Left ventricle myocardium inferior (tissue), 1 donor: ENCODE results near the gene PPP1R16B. TPM values are rescaled to one million over a fixed set of nuclear protein-coding genes. Genes with fewer than 3 reads are reported as not detected.
A peak's percentile ranks its signal among the peaks of the same experiment; 100 is the strongest.

Experiments
- DNase-seq: peaks from one replicate; pipeline ENCODE4 v3.0.0-alpha.2; 2020
- H3K27ac ChIP-seq: fragments of 200-600 bp; replicated peaks from 2 replicates; pipeline ENCODE4 v1.8.0; 2021
- H3K27me3 ChIP-seq: fragments of 200-600 bp; 2 replicates; pipeline ENCODE4 v1.8.0; 2021; ENCODE audit warnings: low read depth
- H3K36me3 ChIP-seq: fragments of 200-600 bp; 2 replicates; pipeline ENCODE4 v1.8.0; 2021
- H3K4me1 ChIP-seq: fragments of 200-600 bp; 2 replicates; pipeline ENCODE4 v1.8.0; 2021
- H3K4me3 ChIP-seq: fragments of 200-600 bp; 2 replicates; pipeline ENCODE4 v1.8.0; 2021; ENCODE audit warnings: mild to moderate bottlenecking, moderate library complexity
- H3K9me3 ChIP-seq: fragments of 200-600 bp; replicated peaks from 2 replicates; pipeline ENCODE4 v1.8.0; 2021
- intact Hi-C: fragments of 100-400 bp; cut with micrococcal nuclease; formaldehyde crosslinking; loops from one replicate; pipeline ENCODE4 v1.11.0; 2022
- total RNA-seq: library from RNA; stranded (reverse); fragmentation: NEBNext Ultra II Directional; extraction: Animal tissue kit (Norgen Biotek cat#: 25700); gene quantifications from one replicate; pipeline ENCODE4 v1.2.1, GENCODE V29; 2021
- TF ChIP-seq, protein P1 (sequence below): fragments of 200-600 bp; IDR thresholded peaks from 2 replicates; pipeline ENCODE4 v1.8.0; 2021; ENCODE audit warnings: antibody characterized with exemption, mild to moderate bottlenecking, borderline replicate concordance
- donor health status: DM: no; HTN: yes; CAD: no; lungs with severe emphysema.

Gene PPP1R16B
- total RNA-seq, 1 donor from 2014 or later: 6.3 TPM

DNA sequence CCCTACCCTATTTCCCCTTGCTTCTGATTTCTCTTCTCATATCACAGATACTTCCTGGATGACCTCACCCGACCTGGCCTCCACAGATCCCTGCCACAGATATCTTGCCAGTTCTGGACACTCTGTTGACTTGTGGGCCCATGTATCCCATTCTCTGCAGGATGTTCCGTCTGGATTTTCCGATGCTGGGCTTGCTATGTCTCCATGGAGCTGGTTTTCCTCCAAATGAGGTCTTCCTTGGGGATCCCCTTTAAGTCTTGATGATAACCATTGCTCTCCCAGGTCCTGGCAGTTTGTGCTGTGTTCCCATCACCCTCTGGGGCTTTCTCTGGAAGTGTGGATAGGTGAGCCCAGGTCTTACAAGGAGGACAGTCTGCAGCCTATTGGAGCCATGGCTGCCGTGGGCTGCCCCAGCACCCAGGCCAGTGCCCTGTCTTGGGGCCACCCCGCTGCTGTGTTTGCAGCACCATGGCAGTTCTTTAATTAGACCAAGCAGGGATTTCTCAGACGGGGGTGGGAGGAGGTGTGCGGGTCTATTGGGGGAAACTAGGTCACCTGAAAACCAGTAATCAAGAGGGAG lies 23.9 kb downstream of the PPP1R16B start:
- peak overlapping the region; percentile 58 for H3K27ac ChIP-seq
- no peaks in the 10 kb centered on the region for H3K36me3 ChIP-seq
- intact Hi-C loops: no loop called here
- TF ChIP-seq, protein P1, sequence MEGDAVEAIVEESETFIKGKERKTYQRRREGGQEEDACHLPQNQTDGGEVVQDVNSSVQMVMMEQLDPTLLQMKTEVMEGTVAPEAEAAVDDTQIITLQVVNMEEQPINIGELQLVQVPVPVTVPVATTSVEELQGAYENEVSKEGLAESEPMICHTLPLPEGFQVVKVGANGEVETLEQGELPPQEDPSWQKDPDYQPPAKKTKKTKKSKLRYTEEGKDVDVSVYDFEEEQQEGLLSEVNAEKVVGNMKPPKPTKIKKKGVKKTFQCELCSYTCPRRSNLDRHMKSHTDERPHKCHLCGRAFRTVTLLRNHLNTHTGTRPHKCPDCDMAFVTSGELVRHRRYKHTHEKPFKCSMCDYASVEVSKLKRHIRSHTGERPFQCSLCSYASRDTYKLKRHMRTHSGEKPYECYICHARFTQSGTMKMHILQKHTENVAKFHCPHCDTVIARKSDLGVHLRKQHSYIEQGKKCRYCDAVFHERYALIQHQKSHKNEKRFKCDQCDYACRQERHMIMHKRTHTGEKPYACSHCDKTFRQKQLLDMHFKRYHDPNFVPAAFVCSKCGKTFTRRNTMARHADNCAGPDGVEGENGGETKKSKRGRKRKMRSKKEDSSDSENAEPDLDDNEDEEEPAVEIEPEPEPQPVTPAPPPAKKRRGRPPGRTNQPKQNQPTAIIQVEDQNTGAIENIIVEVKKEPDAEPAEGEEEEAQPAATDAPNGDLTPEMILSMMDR: no peak
- H3K4me1 ChIP-seq: peaks cover 64% of the 10 kb centered on the region
- DNase-seq: no peak
- no peaks in the 10 kb centered on the region for H3K9me3 ChIP-seq
- H3K27me3 ChIP-seq: peaks cover 39% of the 10 kb centered on the region
- no peak overlapping the region for H3K4me3 ChIP-seq

DNA sequence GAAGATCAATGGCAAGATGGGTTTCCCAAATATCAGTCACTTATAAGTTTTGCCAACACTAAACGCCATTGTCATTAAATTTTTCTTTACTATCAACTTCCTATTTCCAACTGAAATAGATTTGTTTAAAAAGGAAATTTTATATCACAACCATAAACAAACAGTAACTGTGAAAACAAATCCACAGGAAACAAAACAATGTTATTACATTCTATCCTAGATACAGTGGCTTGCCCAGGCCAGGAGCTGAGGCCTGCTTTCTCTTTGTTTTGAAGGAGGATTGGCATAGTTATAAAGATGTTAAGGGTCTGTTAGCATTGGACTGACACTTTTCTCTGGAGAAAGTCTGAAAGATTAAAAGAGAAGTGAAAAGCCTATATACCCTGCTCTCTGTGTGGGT lies 24.9 kb downstream of the PPP1R16B start:
- H3K36me3 ChIP-seq: no peaks in the 10 kb centered on the region
- intact Hi-C loops: no loop called here
- no peak for DNase-seq
- TF ChIP-seq, protein P1: no peak
- peak overlapping the region; percentile 58 for H3K27ac ChIP-seq
- peaks cover 55% of the 10 kb centered on the region for H3K4me1 ChIP-seq
- peaks cover 35% of the 10 kb centered on the region for H3K27me3 ChIP-seq
- no peaks in the 10 kb centered on the region for H3K9me3 ChIP-seq
- H3K4me3 ChIP-seq: no peak overlapping the region

DNA sequence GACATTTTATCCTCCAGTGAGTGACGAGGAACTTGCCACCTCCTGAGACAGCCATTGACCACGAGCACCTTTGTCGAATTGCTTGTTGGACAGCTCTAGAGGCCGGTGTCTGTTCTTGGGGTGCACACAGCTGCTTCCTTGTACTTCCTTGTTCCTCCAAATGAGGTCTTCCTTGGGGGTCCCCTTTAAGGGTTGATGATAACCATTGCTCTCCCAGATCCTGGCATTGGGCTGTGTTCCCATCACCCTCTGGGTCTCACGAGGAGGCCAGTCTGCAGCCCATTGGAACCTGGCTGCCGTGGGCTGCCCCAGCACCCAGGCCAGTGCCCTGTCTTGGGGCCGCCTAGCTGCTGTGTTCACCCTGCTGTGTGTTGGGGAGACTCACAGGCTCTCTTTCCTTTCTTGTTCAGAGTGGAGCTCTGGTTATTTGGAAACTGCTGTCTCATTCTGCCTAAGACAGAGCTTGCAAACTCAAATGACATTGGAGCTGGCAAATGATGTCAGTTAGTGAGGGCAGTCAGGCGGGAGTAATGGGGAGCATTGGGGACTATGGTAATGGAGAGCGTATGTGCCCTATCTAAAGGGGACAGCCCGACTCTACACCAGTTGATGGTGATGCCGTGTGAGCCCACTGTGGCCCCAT lies 25.7 kb downstream of the PPP1R16B start:
- Histone ChIP-seq H3K36me3 (no peaks in the 10 kb centered on the region), H3K27ac (no peak overlapping the region), H3K27me3 (peaks cover 30% of the 10 kb centered on the region), H3K4me3 (no peak overlapping the region), H3K4me1 (peaks cover 46% of the 10 kb centered on the region), H3K9me3 (no peaks in the 10 kb centered on the region)
- TF ChIP-seq, protein P1: no peak
- DNase-seq: no peak
- intact Hi-C loops: no loop called here

DNA sequence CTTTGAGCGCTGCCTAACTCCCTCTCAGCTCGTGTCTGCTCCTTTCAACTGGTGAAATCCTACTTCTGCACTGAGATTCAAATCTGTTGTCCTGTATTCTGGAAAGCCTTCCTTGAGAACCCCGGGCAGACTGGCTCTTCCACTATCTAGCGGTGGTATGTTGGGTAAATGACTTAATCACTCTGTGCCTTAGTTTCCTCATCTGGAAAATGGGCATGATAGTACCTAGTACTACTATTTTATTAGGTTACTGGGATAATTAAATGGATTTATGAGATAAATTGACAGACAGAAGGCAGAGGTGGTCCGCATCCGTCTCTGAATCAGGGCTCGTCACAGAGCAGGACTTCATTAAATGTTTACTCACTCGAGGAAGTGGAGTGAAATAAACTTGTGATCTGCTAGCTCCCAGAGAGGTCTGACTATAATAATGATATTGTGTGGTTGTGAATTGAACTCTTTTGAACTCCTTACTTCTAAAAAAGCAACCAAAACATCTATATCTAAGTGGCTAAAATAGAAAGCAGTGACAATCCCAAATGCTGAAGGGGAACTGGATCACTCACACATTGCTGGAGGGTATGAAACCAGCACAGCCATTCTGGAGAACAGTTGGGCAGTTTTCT lies 26.6 kb downstream of the PPP1R16B start:
- Histone ChIP-seq H3K4me1 (peaks cover 37% of the 10 kb centered on the region), H3K27me3 (peaks cover 21% of the 10 kb centered on the region), H3K4me3 (no peak overlapping the region), H3K27ac (no peak overlapping the region), H3K36me3 (no peaks in the 10 kb centered on the region), H3K9me3 (no peaks in the 10 kb centered on the region)
- TF ChIP-seq, protein P1: no peak
- DNase-seq: no peak
- intact Hi-C loops: no loop called here

DNA sequence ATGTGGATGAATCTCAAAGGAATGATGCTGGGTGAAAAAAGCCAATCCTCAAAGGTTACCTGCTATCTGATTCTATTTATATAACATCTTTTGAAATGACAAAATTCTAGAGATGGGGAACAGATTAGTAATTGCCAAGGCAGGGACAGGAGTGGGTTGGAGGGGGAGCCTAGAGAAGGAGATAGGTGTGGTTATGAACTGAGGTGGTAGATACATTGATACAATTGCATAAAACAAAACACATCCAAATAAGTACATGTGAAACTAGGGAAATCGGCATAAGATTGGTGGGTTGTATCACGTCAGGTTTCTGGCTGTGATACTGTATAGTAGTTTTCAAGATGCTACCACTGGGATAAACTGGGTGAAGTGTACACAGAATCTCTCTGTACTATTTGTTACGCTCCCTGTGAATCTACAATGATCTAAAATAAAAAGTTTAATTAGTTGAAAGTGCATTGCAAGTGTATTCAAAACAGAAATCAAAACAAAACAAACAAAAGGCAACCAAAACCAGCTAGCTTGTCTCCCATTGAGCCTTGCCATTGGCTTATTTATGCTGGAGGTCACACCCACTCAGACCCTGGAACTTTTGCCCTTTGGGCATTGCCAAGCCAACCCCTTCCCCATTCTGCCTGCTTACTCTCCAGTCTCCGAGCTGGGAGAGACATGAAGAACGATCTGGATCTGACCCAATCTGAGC lies 27.8 kb downstream of the PPP1R16B start:
- Histone ChIP-seq H3K36me3 (no peaks in the 10 kb centered on the region), H3K27ac (no peak overlapping the region), H3K27me3 (peaks cover 23% of the 10 kb centered on the region), H3K4me3 (no peak overlapping the region), H3K4me1 (peaks cover 26% of the 10 kb centered on the region), H3K9me3 (no peaks in the 10 kb centered on the region)
- DNase-seq: no peak
- intact Hi-C loops: no loop called here
- TF ChIP-seq, protein P1: no peak
